HCT116 (cell line): ENCODE results near the gene OLFML2A.

Experiments
- CTCF ChIP-seq, 3 experiments: fragments of 200-600 bp in 1 of 3; sonication (generic) in 1 of 3; IDR thresholded peaks in 2 of 3; conservative IDR thresholded peaks in 1 of 3; 2 replicates each; pipeline ENCODE4 v1.5.1; 2012 to 2017; ENCODE audit warnings: low read depth in 2 of 3, low read length in 2 of 3, antibody characterized with exemption in 1 of 3, borderline replicate concordance in 1 of 3, control low read depth in 1 of 3, mild to moderate bottlenecking in 1 of 3, mixed read lengths in 1 of 3, mixed run types in 1 of 3, moderate library complexity in 1 of 3; ENCODE audit not compliant: insufficient read depth in 1 of 3
- EGR1 ChIP-seq: IDR thresholded peaks from 2 replicates; pipeline ENCODE4 v1.6.1; 2012; ENCODE audit warnings: low read depth
- EZH2 ChIP-seq: fragments of 200-600 bp; sonication (generic); IDR thresholded peaks from 2 replicates; pipeline ENCODE4 v1.6.1; 2017; ENCODE audit warnings: antibody characterized with exemption, mixed run types
- JUND ChIP-seq: IDR thresholded peaks from 2 replicates; pipeline ENCODE4 v1.6.1; 2012
- POLR2A ChIP-seq: IDR thresholded peaks from 2 replicates; pipeline ENCODE4 v1.7.0; 2011; ENCODE audit warnings: borderline replicate concordance; ENCODE audit not compliant: insufficient read depth, insufficient read length; ENCODE audit errors: extremely low read depth
- POLR2AphosphoS5 ChIP-seq: IDR thresholded peaks from 2 replicates; pipeline ENCODE4 v1.6.1; 2011; ENCODE audit warnings: mild to moderate bottlenecking, low read depth, low read length, moderate library complexity
- RAD21 ChIP-seq: IDR thresholded peaks from 2 replicates; pipeline ENCODE4 v1.6.1; 2012; ENCODE audit warnings: low read depth, mild to moderate bottlenecking
- SP1 ChIP-seq: IDR thresholded peaks from 2 replicates; pipeline ENCODE4 v1.6.1; 2012; ENCODE audit warnings: low read depth
- SRF ChIP-seq: IDR thresholded peaks from 2 replicates; pipeline ENCODE4 v1.6.1; 2012; ENCODE audit warnings: low read depth
- YY1 ChIP-seq: IDR thresholded peaks from 2 replicates; pipeline ENCODE4 v1.6.1; 2011; ENCODE audit warnings: low read length, low read depth, moderate library complexity, mild to moderate bottlenecking; ENCODE audit not compliant: insufficient replicate concordance; ENCODE audit errors: extremely low read depth
- ZFX ChIP-seq: fragments of 450-650 bp; IDR thresholded peaks from 2 replicates; pipeline ENCODE4 v1.6.1; 2017
- TF ChIP-seq, protein P1 (sequence below): IDR thresholded peaks from 2 replicates; pipeline ENCODE4 v1.6.1; 2012; ENCODE audit warnings: low read depth
- TF ChIP-seq, protein P2 (sequence below): IDR thresholded peaks from 2 replicates; pipeline ENCODE4 v1.6.1; 2012

DNA sequence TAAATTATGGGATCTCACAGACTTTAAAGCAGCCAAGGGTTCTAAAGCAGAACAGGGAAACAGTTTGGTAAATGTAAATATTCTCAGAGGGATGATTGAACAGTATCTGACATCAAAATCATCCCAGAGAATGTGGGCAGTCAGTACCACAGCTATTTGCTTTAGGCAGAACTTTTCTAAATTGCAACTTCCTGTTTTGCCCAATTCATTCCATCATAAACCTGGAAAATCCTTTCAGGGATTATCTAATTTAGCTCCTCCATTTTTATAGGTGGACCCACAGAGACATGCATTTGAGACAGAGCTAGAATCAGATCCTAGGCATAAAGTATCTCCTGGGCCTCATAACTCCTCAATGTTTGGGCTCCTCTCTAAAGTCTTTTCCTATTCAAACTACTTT lies 18.2 kb upstream of the OLFML2A start:
- TF ChIP-seq CTCF (IDR thresholded peaks at IDR 0.05 in 2 of 3, conservative IDR thresholded peaks at IDR 0.05 in 1 of 3; ENCODE audit: borderline replicate concordance in 1 of 3, insufficient read depth in 1 of 3, low read depth in 2 of 3, low read length in 2 of 3) (no peak), YY1 (no peak), ZFX (no peak), EZH2 (no peak), POLR2A (no peak), SP1 (no peak), RAD21 (no peak), EGR1 (no peak), POLR2AphosphoS5 (no peak), SRF (no peak), JUND (no peak)
- TF ChIP-seq, protein P1, sequence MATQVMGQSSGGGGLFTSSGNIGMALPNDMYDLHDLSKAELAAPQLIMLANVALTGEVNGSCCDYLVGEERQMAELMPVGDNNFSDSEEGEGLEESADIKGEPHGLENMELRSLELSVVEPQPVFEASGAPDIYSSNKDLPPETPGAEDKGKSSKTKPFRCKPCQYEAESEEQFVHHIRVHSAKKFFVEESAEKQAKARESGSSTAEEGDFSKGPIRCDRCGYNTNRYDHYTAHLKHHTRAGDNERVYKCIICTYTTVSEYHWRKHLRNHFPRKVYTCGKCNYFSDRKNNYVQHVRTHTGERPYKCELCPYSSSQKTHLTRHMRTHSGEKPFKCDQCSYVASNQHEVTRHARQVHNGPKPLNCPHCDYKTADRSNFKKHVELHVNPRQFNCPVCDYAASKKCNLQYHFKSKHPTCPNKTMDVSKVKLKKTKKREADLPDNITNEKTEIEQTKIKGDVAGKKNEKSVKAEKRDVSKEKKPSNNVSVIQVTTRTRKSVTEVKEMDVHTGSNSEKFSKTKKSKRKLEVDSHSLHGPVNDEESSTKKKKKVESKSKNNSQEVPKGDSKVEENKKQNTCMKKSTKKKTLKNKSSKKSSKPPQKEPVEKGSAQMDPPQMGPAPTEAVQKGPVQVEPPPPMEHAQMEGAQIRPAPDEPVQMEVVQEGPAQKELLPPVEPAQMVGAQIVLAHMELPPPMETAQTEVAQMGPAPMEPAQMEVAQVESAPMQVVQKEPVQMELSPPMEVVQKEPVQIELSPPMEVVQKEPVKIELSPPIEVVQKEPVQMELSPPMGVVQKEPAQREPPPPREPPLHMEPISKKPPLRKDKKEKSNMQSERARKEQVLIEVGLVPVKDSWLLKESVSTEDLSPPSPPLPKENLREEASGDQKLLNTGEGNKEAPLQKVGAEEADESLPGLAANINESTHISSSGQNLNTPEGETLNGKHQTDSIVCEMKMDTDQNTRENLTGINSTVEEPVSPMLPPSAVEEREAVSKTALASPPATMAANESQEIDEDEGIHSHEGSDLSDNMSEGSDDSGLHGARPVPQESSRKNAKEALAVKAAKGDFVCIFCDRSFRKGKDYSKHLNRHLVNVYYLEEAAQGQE: no peak
- TF ChIP-seq, protein P2, sequence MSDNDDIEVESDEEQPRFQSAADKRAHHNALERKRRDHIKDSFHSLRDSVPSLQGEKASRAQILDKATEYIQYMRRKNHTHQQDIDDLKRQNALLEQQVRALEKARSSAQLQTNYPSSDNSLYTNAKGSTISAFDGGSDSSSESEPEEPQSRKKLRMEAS: no peak
